NCI-H748 (cell line): ENCODE results near the gene TFPI.
A peak's percentile ranks its signal among the peaks of the same experiment; 100 is the strongest.
"Not testable (repeated sequence)": the region's sequence is repeated elsewhere in the genome, so short reads cannot be mapped to it uniquely, and the experiment has no call there.

ENCODE experiments used
- DNase-seq: peaks from one replicate; lab custom pipeline; 2025; ENCODE audit not compliant: unreplicated experiment; lab: John Stamatoyannopoulos, UW

The TFPI gene

GRCh38 chr2:187554011-187554703 lies at the start of gene TFPI:
Gene TFPI (minus strand): TSS chr2:187554435. CDS start chr2:187503768, 50,667 bp downstream.
- DNase-seq = no peak

- no peak for DNase-seq
These were observed 40.6 kb upstream of the TFPI start for GRCh38 chr2:187594801-187595200.

- no peak for DNase-seq
These were observed 39.5 kb upstream of the TFPI start for GRCh38 chr2:187593697-187594096.

- no peak for DNase-seq
These were observed 38.9 kb upstream of the TFPI start for GRCh38 chr2:187593098-187593497.

DNA sequence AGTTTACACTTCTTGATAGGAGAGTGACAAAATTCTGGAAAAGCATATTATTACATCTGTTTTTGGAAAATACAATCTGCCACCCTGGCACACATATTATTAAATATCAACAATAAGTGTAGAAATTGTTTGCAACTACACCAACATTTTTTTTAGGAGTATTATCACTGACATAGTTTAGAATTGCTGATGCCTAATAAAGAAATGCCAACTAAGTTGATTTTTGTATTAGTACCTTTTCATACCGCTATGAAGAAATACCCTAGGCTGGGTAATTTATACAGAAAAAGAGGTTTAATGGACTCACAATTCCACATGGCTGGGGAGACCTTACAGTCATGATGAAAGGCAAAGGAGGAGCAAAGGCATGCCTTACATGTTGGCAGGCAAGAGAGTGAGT lies 35.9 kb upstream of the TFPI start:
- no peak for DNase-seq

DNA sequence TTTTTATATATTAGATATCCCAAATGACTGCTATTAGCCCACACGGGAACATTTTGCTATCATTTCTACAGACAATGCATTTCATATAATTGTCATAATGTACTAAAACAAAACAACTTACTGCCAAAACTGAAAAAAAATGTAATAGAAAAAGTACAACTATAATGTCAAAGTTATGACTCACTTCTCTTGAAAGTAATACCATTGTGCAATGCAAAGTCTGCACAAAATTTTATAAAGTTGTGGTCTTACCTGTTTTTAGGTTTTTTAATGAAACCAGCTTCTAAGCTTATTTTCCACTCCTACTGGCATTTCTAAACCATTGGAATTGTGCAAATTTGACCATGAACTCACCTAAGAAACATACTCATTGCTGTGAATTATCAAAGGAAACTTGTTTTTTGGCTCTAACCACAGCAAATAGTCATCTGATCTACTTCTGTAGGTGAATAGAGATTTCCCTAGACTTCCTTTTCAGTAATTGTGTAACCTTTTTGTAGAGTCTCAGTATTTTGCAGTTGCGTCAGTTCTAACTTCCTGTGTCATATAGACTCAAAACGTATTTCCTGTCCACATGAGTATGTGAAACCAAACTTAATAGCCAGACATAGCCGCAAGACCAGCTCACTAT lies 31.9 kb upstream of the TFPI start:
- no peak for DNase-seq

GRCh38 chr2:187581125-187581896 lies 27.1 kb upstream of the TFPI start:
- DNase-seq = peak; percentile 83

GRCh38 chr2:187580462-187581124 lies 26.4 kb upstream of the TFPI start:
- peak; percentile 72 for DNase-seq

- no peak for DNase-seq
These were observed 23.1 kb upstream of the TFPI start for GRCh38 chr2:187577310-187577709.

DNA sequence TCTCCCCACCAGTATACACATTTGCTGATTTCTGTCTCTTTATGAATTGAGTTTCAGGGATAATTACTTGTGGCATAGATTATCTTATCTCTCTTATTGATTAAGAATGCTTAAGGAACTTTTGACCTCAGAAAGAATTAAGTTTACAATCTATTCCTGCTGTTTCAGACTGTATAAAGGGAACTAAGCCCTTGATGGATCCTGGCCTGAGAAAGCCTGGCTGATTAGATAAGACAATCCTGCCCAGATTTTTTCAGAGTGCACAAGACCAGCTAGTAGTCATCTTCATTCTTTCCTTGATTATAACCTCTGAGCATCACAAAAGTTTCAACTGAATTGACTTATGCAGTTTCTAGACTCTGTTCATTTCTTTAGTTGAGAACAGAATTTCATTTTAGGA lies 22.7 kb upstream of the TFPI start:
- DNase-seq = no peak

GRCh38 chr2:187575751-187576067 lies 21.5 kb upstream of the TFPI start:
- no peak for DNase-seq

- no peak for DNase-seq
These were observed 20.9 kb upstream of the TFPI start for GRCh38 chr2:187574969-187575750.

- no peak for DNase-seq
These were observed 19.5 kb upstream of the TFPI start for GRCh38 chr2:187573722-187574121.

GRCh38 chr2:187571996-187572395 lies 17.8 kb upstream of the TFPI start:
- not testable (repeated sequence) for DNase-seq

- no peak for DNase-seq
These were observed 15.3 kb upstream of the TFPI start for GRCh38 chr2:187569571-187569970.

DNA sequence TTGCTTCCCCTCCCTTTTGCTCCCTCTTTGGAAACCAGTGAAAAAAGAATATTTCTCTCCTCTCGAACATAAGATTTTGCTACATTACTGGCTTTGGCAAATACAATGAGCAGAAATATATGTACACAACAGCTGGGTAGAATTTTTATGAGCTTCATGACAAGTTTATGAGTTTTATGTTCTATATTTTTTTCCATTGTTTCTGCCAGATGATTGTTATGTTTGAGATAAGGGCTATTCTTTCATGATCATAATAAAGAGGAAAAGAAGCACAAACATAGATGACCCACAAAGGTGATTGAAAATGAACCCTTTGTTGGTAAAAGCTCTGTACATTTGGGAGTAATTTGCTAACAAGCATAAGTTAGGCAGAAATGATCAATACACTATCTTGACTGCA lies 14.8 kb upstream of the TFPI start:
- no peak for DNase-seq

- DNase-seq = no peak
These were observed 12.9 kb upstream of the TFPI start for GRCh38 chr2:187567126-187567525.

DNA sequence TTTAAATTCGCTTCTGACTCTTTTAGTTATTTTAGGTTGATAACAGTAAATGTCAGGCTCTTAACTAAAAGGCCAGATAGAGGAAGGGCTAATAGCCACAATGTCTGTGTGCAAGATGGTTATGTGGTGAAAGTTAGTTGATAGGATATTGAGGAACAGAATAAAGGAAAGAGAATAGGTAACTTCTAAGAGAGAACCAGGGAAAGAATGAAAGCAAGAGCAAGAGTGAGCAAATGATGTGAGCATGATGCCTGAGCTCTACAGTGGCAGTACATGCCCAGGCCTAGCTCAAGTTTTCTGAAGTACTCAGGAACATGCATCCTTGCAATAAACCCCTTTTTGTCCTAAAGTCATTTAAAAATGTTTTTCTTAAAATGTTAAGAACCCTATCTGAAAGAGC lies 12.5 kb upstream of the TFPI start:
- DNase-seq = no peak

DNA sequence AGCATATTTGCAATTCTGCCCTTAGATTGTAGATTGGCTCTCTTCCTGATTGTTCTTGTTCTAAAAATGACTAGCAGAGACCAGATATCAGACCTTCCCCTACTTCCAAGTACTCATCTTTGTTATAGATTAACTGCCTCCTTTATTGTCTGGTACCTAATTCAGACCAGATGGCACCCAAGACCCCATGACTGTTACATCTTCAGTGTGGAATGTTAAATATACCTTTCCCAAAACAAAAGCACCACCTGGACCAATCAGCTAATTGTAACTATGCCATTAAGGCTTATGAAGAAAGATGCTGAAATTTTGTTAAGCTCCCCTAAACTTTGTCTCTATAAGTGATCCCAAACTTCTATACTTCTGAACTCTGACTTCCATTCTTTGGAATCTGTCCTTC lies 12.0 kb upstream of the TFPI start:
- DNase-seq = peak; percentile 21

DNA sequence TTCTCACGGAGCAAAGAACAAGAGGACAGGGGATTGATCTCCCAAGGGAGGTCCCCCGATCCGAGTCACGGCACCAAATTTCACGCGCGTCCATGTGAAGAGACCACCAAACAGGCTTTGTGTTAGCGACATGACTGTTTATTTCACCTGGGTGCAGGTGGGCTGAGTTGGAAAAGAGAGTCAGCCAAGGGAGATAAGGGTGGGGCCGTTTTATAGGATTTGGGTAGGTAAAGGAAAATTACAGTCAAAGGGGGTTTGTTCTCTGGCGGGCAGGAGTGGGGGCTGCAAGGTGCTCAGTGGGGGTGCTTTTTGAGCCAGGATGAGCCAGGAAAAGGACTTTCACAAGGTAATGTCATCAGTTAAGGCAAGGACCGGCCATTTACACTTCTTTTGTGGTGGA lies 11.4 kb upstream of the TFPI start:
- not testable (repeated sequence) for DNase-seq

GRCh38 chr2:187556493-187556892 lies 2.3 kb upstream of the TFPI start:
- DNase-seq = not testable (repeated sequence)
